K562 (cell line): ENCODE data around the gene WFDC12.

Experiments
- GTF2F1 ChIP-seq: IDR thresholded peaks from 2 replicates; pipeline ENCODE4 v1.6.1; 2011; ENCODE audit warnings: low read depth, low read length, improper control_type of control experiment
- HMBOX1 ChIP-seq: sonication (generic); IDR thresholded peaks from 2 replicates; pipeline ENCODE4 v1.6.1; 2016
- MAFK ChIP-seq: IDR thresholded peaks from 2 replicates; pipeline ENCODE4 v1.6.1; 2011; ENCODE audit warnings: low read length, improper control_type of control experiment
- NR3C1 ChIP-seq: sonication (generic); formaldehyde crosslinking; IDR thresholded peaks from 2 replicates; pipeline ENCODE4 v1.8.1; 2022; ENCODE audit warnings: missing genetic modification reagents
- RAD21 ChIP-seq, 2 experiments: fragments of 250-450 bp in 1 of 2; fragments of 450-650 bp in 1 of 2; sonication (Bioruptor Pico) in 1 of 2; formaldehyde crosslinking in 1 of 2; IDR thresholded peaks in 1 of 2; conservative IDR thresholded peaks in 1 of 2; 2 replicates each; pipeline versions ENCODE4 v1.4.0 to v1.8.0; 2020 to 2022; ENCODE audit warnings: mild to moderate bottlenecking in 2 of 2, moderate library complexity in 1 of 2
- TCF7L2 ChIP-seq: fragments of 150-350 bp; IDR thresholded peaks from 2 replicates; pipeline ENCODE4 v1.6.1; 2016; ENCODE audit warnings: low read depth, mild to moderate bottlenecking, low read length, moderate library complexity
- TFAM ChIP-seq: fragments of 250-450 bp; sonication (Bioruptor Pico); conservative IDR thresholded peaks from 2 replicates; pipeline ENCODE4 v1.5.0; 2021; ENCODE audit warnings: mild to moderate bottlenecking, moderate library complexity
- ZNF696 ChIP-seq: fragments of 250-450 bp; sonication (Bioruptor Pico); conservative IDR thresholded peaks from 2 replicates; pipeline ENCODE4 v1.4.0; 2020; ENCODE audit warnings: mild to moderate bottlenecking, moderate library complexity

- TF ChIP-seq MAFK (no peak), NR3C1 (CRISPR knock-in tag) (no peak), RAD21 (CRISPR knock-in tag; conservative IDR thresholded peaks at IDR 0.05 in 1 of 2, IDR thresholded peaks at IDR 0.05 in 1 of 2) (no peak), HMBOX1 (no peak), TFAM (CRISPR knock-in tag) (no peak), GTF2F1 (no peak), TCF7L2 (no peak), ZNF696 (no peak)
Observed at GRCh38 chr20:45113865-45114264, 10.4 kb downstream of the WFDC12 start.
